GM21619 (cell line): ENCODE data around the gene MAPKBP1.
"Not testable (repeated sequence)": the region's sequence is repeated elsewhere in the genome, so short reads cannot be mapped to it uniquely, and the experiment has no call there.

Source experiments
- ATAC-seq: cut with Tn5 transposase; IDR thresholded peaks from one replicate; pipeline ENCODE4 v1.9.1; 2021; ENCODE audit not compliant: unreplicated experiment

The MAPKBP1 gene

GRCh38 chr15:41774062-41774881 lies at the start of gene MAPKBP1:
TSS of gene MAPKBP1 (plus strand) at chr15:41774484. CDS start at chr15:41775276, 792 bp downstream.
- peak; percentile 72 for ATAC-seq

DNA sequence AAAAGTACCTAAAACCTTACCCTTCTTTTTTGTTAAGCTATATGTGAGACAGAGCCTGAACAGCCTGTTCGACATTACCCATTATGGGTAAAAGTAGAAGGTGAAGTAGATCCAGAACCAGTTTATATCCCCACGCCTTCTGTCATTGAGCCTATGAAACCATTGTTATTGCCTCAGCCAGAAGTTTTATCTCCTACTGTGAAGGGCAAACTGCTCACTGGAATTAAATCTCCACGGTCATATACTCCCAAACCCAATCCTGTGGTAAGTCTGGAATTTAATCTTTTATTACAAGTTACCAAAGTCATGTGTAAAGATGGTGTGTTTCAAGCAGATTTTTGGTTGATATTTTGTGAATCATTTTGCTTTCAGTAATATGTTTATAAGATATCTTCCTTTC lies 47.1 kb upstream of the MAPKBP1 start:
- no peak for ATAC-seq

DNA sequence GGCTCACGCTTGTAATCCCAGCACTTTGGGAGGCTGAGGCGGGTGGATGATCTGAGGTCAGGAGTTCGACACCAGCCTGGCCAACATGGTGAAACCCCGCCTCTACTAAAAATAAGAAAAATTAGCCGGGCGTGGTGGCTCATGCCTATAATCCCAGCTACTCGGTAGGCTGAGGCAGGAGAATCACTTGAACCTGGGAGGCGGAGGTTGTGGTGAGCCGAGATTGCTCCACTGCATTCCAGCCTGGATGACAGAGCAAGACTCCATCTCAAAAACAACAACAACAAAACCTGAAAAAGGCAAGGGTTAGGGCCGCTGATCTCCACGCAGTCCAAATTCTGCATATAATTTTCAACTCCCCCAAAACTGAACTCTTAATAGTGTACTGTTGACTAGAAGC lies 46.2 kb upstream of the MAPKBP1 start:
- not testable (repeated sequence) for ATAC-seq

- ATAC-seq, result no peak
Observed at GRCh38 chr15:41730543-41730942, 43.7 kb upstream of the MAPKBP1 start.

DNA sequence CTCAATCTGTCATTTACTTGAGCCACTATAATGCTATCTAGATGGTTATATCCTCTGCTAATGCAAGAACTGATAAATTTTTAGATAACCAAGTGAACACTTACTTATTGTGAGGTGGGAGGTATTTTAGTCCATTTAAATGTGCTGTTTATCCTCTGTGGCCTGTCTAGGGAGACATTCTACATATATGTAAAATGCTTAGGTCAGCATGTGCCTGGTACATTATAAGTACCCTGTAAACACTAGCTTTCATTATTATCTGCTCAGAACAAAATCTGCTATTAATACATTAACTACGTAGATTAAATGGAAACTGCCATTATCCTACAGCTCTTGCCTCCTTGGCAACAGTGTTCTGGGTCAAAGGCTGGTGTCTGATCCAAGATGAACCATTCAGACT lies 41.8 kb upstream of the MAPKBP1 start:
- ATAC-seq, result no peak

- no peak for ATAC-seq
Observed at GRCh38 chr15:41734079-41734478, 40.2 kb upstream of the MAPKBP1 start.

DNA sequence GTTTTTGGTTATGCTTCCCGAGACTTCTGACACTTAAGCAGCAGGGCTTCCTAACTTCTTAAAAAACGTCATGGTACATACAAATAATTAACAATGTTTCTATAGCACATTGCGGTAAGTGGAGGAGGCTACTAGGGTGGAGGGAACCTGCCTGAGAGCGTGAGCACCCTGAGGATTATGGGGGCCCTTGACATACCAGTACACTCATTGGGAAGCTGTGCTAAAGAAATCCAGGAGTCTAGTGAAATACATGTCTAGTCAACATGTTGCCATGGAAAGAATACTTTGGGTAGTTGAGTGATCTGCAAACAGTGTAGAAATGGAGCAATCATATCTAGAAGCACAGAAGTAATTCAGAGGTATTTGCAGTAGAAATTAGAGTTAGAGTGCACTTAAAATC lies 39.2 kb upstream of the MAPKBP1 start:
- ATAC-seq, result no peak

DNA sequence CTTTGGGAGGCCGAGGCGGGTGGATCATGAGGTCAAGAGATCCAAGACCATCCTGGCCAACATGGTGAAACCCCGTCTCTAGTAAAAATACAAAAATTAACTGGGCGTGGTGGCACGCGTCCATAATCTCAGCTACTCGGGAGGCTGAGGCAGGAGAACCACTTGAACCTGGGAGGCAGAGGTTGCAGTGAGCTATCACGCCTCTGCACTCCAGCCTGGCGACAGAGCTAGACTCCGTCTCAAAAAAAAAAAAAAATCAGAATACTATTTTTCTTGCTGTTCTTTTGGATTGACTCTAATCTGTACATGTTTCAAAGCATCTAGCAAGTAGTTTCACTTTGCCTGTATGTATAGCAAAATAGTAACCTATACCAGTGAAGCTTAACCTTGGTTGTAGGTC lies 38.8 kb upstream of the MAPKBP1 start:
- not testable (repeated sequence) for ATAC-seq

DNA sequence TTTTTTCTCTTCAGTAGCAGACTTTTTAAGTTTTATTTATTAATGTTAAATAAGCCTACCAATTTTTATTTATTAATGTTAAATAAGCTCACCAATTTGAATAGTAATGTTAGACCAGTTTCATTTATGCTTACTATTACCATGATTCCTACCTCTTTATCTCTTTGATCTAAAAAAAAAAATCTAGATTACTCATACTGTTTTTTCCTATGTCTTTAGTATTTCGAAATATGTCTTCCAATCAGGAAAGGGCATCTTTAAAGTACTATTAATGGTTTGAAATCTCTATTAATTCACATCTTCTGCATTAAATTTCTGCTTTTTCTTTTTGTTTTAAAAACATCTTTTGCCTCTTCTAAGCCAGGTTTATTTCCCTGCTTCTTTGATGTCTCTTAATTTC lies 27.5 kb upstream of the MAPKBP1 start:
- ATAC-seq, result no peak

DNA sequence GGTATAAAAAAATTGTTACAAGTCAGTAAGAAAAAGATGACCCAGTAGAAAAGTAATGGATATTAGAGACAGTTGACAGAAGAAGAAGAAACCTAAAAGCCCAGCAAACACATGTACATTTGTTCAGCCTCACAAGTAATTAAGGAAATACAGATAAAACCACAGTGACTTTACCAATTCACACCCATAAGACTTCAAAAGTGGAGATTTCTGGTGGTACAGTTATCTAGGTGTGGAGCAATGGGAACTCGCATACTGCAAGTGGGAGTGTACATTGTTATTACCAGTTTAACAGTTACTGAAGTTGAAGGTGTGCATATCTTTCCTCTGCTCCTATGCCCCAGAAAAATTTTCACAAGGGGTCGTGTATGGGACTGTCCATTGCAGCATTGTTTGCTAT lies 18.1 kb upstream of the MAPKBP1 start:
- ATAC-seq, result no peak

GRCh38 chr15:41772720-41773331 lies 1.5 kb upstream of the MAPKBP1 start:
- ATAC-seq, result no peak

DNA sequence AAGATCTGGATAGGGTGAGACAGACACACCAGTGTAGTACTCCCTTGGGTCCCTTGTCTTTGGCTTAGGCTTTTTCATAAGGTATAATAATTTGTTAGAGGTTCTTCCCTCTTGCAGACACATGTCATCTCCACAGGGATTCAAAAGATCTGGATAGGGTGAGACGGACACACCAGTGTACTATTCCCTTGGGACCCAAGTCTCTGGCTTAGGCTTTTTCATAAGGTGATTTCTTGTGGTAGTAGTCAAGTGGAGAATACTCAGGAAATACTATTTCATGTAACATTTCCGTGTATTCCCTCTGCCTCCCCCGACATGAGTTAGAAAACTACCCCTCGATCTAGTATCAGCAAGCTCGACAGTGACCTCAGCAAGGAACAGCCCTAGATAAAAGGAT lies 954 bp upstream of the MAPKBP1 start:
- no peak for ATAC-seq

GRCh38 chr15:41773729-41774061 lies 589 bp upstream of the MAPKBP1 start:
- no peak for ATAC-seq

GRCh38 chr15:41774882-41775417 lies 666 bp downstream of the MAPKBP1 start:
- no peak for ATAC-seq

DNA sequence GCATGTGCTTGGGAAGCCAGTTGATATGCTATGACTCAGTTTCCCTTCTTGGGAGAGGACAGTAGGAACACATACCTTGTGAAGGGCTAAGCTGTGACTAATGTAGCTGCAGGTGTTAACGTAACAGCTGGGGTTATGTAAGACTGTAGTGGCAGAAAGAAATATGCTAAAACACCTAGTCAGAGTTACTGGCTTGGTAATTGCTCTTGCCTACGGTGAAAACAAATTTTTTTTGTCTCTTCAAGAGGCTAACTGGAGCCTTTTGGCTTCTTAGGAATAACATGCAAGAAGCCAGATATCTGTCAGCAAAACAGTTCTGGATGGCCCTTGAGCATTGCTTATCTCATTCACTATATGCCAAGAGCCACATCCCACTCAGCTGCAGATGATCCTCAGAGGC lies 1.4 kb downstream of the MAPKBP1 start:
- ATAC-seq, result no peak

GRCh38 chr15:41777421-41777973 lies 3.2 kb downstream of the MAPKBP1 start:
- ATAC-seq, result no peak

- no peak for ATAC-seq
Observed at GRCh38 chr15:41778521-41778920, 4.2 kb downstream of the MAPKBP1 start.

GRCh38 chr15:41779662-41780157 lies 5.4 kb downstream of the MAPKBP1 start:
- no peak for ATAC-seq

GRCh38 chr15:41780266-41780665 lies 6.0 kb downstream of the MAPKBP1 start:
- ATAC-seq, result no peak

DNA sequence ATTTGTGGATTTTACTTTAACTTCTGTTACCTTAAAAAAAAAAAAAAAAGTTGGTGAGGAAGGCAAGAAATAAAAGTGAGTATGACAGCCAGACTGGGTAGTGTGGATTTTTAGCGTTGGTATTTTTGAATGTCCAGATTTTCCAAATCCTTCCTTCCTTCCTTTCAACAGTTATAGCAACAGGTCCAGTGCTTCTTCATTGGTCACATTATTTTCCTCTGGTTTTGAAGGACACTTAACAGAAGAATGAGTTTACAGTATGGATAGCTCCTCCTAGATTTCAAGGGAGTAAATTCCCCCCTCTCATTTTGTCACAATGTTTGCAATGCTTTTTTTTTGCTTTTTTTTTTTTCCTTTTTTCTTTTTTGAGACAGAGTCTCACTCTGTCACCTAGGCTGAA lies 6.4 kb downstream of the MAPKBP1 start:
- no peak for ATAC-seq

GRCh38 chr15:41782371-41783282 lies 8.3 kb downstream of the MAPKBP1 start:
- no peak for ATAC-seq
